HEK293T (cell line): Measurements from ENCODE around the gene SLC8A1.

Experiments used
- ARNT ChIP-seq: fragments of 450-650 bp; IDR thresholded peaks from 2 replicates; pipeline ENCODE4 v1.6.1; 2017; ENCODE audit warnings: mild to moderate bottlenecking
- BHLHE40 ChIP-seq: fragments of 450-650 bp; IDR thresholded peaks from 2 replicates; pipeline ENCODE4 v1.6.1; 2016; ENCODE audit warnings: mild to moderate bottlenecking, moderate library complexity, borderline replicate concordance
- CTBP1 ChIP-seq: fragments of 450-650 bp; IDR thresholded peaks from 2 replicates; pipeline ENCODE4 v1.6.1; 2016; ENCODE audit warnings: borderline replicate concordance
- ELF4 ChIP-seq: fragments of 450-650 bp; IDR thresholded peaks from 2 replicates; pipeline ENCODE4 v1.6.1; 2017; ENCODE audit warnings: antibody characterized with exemption
- FOXA1 ChIP-seq: fragments of 450-650 bp; IDR thresholded peaks from 2 replicates; pipeline ENCODE4 v1.6.1; 2016; ENCODE audit warnings: mild to moderate bottlenecking
- FOXK2 ChIP-seq: fragments of 450-650 bp; IDR thresholded peaks from 2 replicates; pipeline ENCODE4 v1.6.1; 2016; ENCODE audit warnings: mild to moderate bottlenecking
- FOXM1 ChIP-seq: fragments of 450-650 bp; IDR thresholded peaks from 2 replicates; pipeline ENCODE4 v1.6.1; 2017; ENCODE audit warnings: mild to moderate bottlenecking, borderline replicate concordance
- L3MBTL2 ChIP-seq: fragments of 450-650 bp; conservative IDR thresholded peaks from 2 replicates; pipeline ENCODE4 v1.6.1; 2016; ENCODE audit warnings: mild to moderate bottlenecking
- NFRKB ChIP-seq: fragments of 450-650 bp; IDR thresholded peaks from 2 replicates; pipeline ENCODE4 v1.6.1; 2016; ENCODE audit warnings: mild to moderate bottlenecking, moderate library complexity
- PKNOX1 ChIP-seq: fragments of 450-650 bp; IDR thresholded peaks from 2 replicates; pipeline ENCODE4 v1.6.1; 2016
- SP1 ChIP-seq: fragments of 450-650 bp; IDR thresholded peaks from 2 replicates; pipeline ENCODE4 v1.6.1; 2017
- SUZ12 ChIP-seq: fragments of 450-650 bp; IDR thresholded peaks from 2 replicates; pipeline ENCODE4 v1.6.1; 2016; ENCODE audit warnings: mild to moderate bottlenecking
- TARDBP ChIP-seq: fragments of 450-650 bp; IDR thresholded peaks from 2 replicates; pipeline ENCODE4 v1.6.1; 2016
- ZNF384 ChIP-seq: fragments of 450-650 bp; IDR thresholded peaks from 2 replicates; pipeline ENCODE4 v1.6.1; 2016

GRCh38 chr2:40355451-40355850 lies 96.4 kb downstream of the SLC8A1 start:
- no peak for TF ChIP-seq SUZ12
- TF ChIP-seq PKNOX1 = no peak
- TF ChIP-seq BHLHE40 = no peak
- TF ChIP-seq NFRKB = no peak
- TF ChIP-seq L3MBTL2 = no peak
- TF ChIP-seq SP1 = no peak
- TF ChIP-seq FOXM1 = no peak
- TF ChIP-seq TARDBP = no peak
- TF ChIP-seq ELF4 = no peak
- TF ChIP-seq CTBP1 = no peak
- no peak for TF ChIP-seq ARNT
- no peak for TF ChIP-seq ZNF384
- TF ChIP-seq FOXK2 = no peak
- no peak for TF ChIP-seq FOXA1
